ENCODE measurements around the gene VCX3B.
"Not testable (repeated sequence)": the region's sequence is repeated elsewhere in the genome, so short reads cannot be mapped to it uniquely, and the experiment has no call there.

VCX3B gene

DNA sequence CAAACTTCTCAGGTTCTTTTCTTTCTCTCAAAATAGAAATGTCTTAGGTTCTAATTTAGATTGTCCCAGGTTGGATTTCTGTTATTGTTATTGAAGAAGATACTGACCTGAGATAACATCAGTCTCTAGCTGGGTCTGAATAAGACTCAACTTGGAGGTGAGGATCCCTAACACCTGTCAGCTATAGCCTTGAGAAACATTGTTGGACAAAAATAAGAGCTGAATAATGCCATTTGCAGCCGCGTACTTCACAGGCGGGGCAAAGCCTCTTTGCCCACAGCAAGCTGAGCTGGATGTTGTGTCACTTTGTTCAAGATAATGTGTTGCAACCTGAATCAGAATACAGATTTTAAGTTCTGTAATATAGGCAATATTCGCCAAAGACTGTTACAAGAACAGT, 35.6 kb downstream of the VCX3B start:
- H3K4me2 ChIP-seq (ENCODE audit: low read length): no peak overlapping the region
- H3K27ac ChIP-seq (ENCODE audit: low read length): no peak overlapping the region
- H3K4me1 ChIP-seq (ENCODE audit: low read length): no peaks in the 10 kb centered on the region
- H3K4me3 ChIP-seq (ENCODE audit: low read length): no peak overlapping the region
- no peaks in the 10 kb centered on the region for H3K9me3 ChIP-seq (ENCODE audit: insufficient read depth, low read length)
- no peaks in the 10 kb centered on the region for H3K27me3 ChIP-seq (ENCODE audit: low read depth, low read length)
- H4K20me1 ChIP-seq (ENCODE audit: insufficient read depth, low read length): no peaks in the 10 kb centered on the region
- no peak overlapping the region for H3K9ac ChIP-seq (ENCODE audit: low read length)
- H3K79me2 ChIP-seq (ENCODE audit: low read length): no peaks in the 10 kb centered on the region
- no peaks in the 10 kb centered on the region for H3K36me3 ChIP-seq (replicated peaks; ENCODE audit: low read depth, low read length)
- TF ChIP-seq, protein P1, sequence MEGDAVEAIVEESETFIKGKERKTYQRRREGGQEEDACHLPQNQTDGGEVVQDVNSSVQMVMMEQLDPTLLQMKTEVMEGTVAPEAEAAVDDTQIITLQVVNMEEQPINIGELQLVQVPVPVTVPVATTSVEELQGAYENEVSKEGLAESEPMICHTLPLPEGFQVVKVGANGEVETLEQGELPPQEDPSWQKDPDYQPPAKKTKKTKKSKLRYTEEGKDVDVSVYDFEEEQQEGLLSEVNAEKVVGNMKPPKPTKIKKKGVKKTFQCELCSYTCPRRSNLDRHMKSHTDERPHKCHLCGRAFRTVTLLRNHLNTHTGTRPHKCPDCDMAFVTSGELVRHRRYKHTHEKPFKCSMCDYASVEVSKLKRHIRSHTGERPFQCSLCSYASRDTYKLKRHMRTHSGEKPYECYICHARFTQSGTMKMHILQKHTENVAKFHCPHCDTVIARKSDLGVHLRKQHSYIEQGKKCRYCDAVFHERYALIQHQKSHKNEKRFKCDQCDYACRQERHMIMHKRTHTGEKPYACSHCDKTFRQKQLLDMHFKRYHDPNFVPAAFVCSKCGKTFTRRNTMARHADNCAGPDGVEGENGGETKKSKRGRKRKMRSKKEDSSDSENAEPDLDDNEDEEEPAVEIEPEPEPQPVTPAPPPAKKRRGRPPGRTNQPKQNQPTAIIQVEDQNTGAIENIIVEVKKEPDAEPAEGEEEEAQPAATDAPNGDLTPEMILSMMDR (IDR thresholded peaks at IDR 0.05; ENCODE audit: low read depth, low read length): no peak
- no peak for TF ChIP-seq EZH2phosphoT487 (IDR thresholded peaks at IDR 0.05; ENCODE audit: low read depth)
- H2AFZ ChIP-seq (ENCODE audit: low read depth, low read length): no peak overlapping the region

DNA sequence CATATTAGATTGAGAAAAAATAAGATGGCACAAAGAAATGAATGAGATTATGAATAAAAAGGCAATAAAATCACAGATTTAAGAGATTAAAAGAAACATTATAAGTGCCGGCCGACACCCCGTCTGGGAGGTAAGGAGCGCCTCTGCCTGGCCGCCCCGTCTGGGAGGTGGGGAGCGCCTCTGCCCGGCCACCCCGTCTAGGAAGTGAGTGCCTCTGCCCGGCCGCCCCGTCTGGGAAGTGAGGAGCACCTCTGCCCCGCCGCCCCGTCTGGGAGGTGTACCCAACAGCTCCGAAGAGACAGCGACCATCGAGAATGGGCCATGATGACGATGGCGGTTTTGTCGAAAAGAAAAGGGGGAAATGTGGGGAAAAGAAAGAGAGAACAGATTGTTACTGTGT, 37.5 kb downstream of the VCX3B start:
- not testable (repeated sequence) for H3K4me2 ChIP-seq (ENCODE audit: low read length); H3K79me2 ChIP-seq (ENCODE audit: low read length); H3K27ac ChIP-seq (ENCODE audit: low read length); H3K4me1 ChIP-seq (ENCODE audit: low read length); H3K9me3 ChIP-seq (ENCODE audit: insufficient read depth, low read length); H2AFZ ChIP-seq (ENCODE audit: low read depth, low read length); H3K36me3 ChIP-seq (replicated peaks; ENCODE audit: low read depth, low read length); H3K27me3 ChIP-seq (ENCODE audit: low read depth, low read length); H4K20me1 ChIP-seq (ENCODE audit: insufficient read depth, low read length); H3K9ac ChIP-seq (ENCODE audit: low read length); H3K4me3 ChIP-seq (ENCODE audit: low read length)

DNA sequence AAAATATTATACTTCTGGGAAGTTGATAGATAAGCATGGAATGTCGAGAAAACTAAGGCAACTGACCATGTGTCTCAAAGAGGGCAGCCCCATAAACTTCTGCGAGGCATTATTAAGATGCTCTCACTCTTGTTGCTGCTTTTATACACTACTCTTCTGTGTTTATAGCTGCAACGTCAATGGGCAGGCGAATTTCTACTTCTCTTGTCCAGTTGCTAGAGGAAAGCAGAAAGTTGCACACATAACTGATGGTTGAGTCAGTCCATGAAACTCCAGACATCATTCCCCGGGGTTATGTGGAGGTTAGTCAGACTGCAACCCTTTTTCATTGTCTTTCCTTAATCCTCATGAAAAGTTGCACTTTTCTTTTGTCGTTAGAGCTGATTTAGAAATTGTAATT, 39.8 kb downstream of the VCX3B start:
- Histone ChIP-seq H3K9me3 (ENCODE audit: insufficient read depth, low read length) (no peaks in the 10 kb centered on the region), H3K27me3 (ENCODE audit: low read depth, low read length) (no peaks in the 10 kb centered on the region), H4K20me1 (ENCODE audit: insufficient read depth, low read length) (no peaks in the 10 kb centered on the region), H2AFZ (ENCODE audit: low read depth, low read length) (no peak overlapping the region), H3K9ac (ENCODE audit: low read length) (no peak overlapping the region), H3K4me3 (ENCODE audit: low read length) (no peak overlapping the region), H3K27ac (ENCODE audit: low read length) (no peak overlapping the region), H3K79me2 (ENCODE audit: low read length) (no peaks in the 10 kb centered on the region), H3K4me2 (ENCODE audit: low read length) (no peak overlapping the region), H3K4me1 (ENCODE audit: low read length) (no peaks in the 10 kb centered on the region), H3K36me3 (replicated peaks; ENCODE audit: low read depth, low read length) (no peaks in the 10 kb centered on the region)
- TF ChIP-seq EZH2phosphoT487 (IDR thresholded peaks at IDR 0.05; ENCODE audit: low read depth): no peak
- TF ChIP-seq, protein P1 (IDR thresholded peaks at IDR 0.05; ENCODE audit: low read depth, low read length): no peak
